WI38 (cell line): Measurements from ENCODE around the gene ABTB2.
"Not testable (repeated sequence)": the region's sequence is repeated elsewhere in the genome, so short reads cannot be mapped to it uniquely, and the experiment has no call there.

Source experiments
- H3K4me3 ChIP-seq: 2 replicates; pipeline ENCODE4 v1.5.1; 2011; ENCODE audit warnings: low read depth, mild to moderate bottlenecking, control low read depth, low read length
- CTCF ChIP-seq: IDR thresholded peaks from 2 replicates; pipeline ENCODE4 v1.5.1; 2012; ENCODE audit warnings: low read depth, mild to moderate bottlenecking, control low read depth, low read length

The ABTB2 gene

GRCh38 chr11:34250732-34251588 is 106.8 kb downstream of the ABTB2 start:
- no peak for TF ChIP-seq CTCF
- peak overlapping the region; percentile 32 for H3K4me3 ChIP-seq

GRCh38 chr11:34250211-34250610 is 107.6 kb downstream of the ABTB2 start:
- H3K4me3 ChIP-seq: no peak overlapping the region
- no peak for TF ChIP-seq CTCF

- TF ChIP-seq CTCF: no peak
- no peak overlapping the region for H3K4me3 ChIP-seq
Observed at GRCh38 chr11:34249439-34249838, 108.4 kb downstream of the ABTB2 start.

GRCh38 chr11:34246511-34246910 is 111.3 kb downstream of the ABTB2 start:
- not testable (repeated sequence) for H3K4me3 ChIP-seq

- no peak for TF ChIP-seq CTCF
- no peak overlapping the region for H3K4me3 ChIP-seq
Observed at GRCh38 chr11:34245041-34245440, 112.8 kb downstream of the ABTB2 start.

- no peak overlapping the region for H3K4me3 ChIP-seq
- no peak for TF ChIP-seq CTCF
Observed at GRCh38 chr11:34243600-34244464, 114.0 kb downstream of the ABTB2 start.

- H3K4me3 ChIP-seq: no peak overlapping the region
- TF ChIP-seq CTCF: no peak
Observed at GRCh38 chr11:34242037-34242625, 115.7 kb downstream of the ABTB2 start.
